Stimulated activated CD4-positive, alpha-beta T cell treated with anti-CD3 and anti-CD28 coated beads, TNF-alpha, amount 100 ng/mL, for 1 hour (primary cell): ENCODE data around the gene ECPAS.
"Not testable (repeated sequence)": the region's sequence is repeated elsewhere in the genome, so short reads cannot be mapped to it uniquely, and the experiment has no call there.

Source experiments
- DNase-seq, 3 donors: peaks; one replicate each; pipeline ENCODE4 v3.0.0-alpha.2; 2020; ENCODE audit warnings: low read depth in 3 of 3, low spot score in 1 of 3

The ECPAS gene

DNA sequence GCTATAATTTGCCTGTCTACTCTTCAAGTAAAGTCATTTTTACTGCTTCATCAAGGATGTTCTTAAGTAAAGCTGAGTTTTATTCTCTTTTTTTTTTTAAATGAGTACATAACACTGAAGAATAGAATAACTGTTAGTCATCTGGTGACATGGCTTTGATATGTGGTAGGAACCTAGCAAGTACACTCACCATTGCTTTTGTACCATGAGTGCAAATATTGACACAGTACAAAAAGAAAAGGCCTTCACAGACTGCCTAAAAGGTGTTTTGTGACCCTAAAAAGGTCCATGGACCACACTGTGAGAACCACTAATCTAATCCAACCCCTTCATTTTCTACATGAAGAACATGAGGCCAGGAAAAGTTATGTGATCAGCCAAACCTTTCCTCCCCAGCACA, 55.0 kb downstream of the ECPAS start:
- DNase-seq, result no peak

DNA sequence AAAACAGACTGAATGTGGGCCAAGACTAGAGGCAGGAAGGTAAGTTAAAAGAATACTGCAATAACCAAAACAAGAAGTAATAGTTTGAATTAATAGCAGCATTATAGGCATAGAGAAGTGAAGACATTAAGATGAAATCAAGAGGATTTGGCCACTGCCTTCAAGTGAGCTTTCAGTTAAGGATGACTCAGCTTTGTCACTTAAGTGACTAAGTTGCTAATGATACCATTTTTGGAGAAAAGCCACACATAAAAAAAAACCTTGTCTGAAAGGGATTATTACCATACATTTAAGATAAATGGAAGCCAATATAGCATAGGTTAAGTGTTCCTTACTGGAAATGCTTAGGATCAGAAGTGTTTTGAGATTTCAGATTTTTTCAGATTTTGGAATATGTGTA, 57.0 kb downstream of the ECPAS start:
- no peak for DNase-seq

GRCh38 chr9:111423389-111423788, 60.8 kb downstream of the ECPAS start:
- DNase-seq, result no peak

GRCh38 chr9:111414406-111414805, 69.8 kb downstream of the ECPAS start:
- no peak for DNase-seq

- no peak for DNase-seq
Measured at GRCh38 chr9:111413996-111414395, 70.2 kb downstream of the ECPAS start.

DNA sequence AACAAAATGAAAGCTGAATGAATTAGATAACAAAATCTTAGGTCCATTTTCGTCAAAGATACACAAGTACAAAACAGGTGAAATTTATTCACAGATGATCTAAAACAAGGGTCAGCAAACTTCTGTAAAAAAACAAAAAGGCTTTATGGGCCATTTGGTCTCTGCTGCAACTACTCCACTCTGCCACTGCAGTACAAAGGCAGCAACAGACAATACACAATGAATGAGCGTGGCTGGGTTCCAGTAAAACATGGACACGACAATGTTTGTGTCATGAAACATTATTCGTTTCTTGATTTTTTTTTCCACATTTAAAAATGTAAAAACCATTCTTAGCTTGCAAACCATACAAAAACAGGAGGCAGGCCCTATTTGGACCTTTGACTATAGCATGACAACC, 71.9 kb downstream of the ECPAS start:
- no peak for DNase-seq

GRCh38 chr9:111411266-111411665, 72.9 kb downstream of the ECPAS start:
- DNase-seq, result no peak

DNA sequence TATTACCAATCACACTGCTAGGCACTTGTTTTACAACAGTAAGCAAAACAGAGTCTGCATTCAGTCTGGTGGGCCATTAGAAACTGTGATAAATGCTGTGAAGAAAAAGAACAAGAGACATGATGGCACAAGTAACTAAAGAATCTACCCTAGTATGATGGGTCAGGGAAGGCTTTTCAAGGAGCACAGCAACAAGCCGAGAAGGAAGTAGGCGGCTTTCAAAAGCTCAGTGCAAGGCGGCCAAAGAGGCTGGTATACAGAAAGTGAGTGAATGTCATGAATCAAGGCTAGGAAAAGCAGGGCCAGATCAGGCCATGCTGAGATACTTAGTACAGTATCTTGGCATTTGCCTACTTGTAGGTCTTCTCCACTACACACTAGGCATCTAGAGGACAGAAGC, 76.4 kb downstream of the ECPAS start:
- no peak for DNase-seq

GRCh38 chr9:111405701-111406100, 78.5 kb downstream of the ECPAS start:
- DNase-seq, result no peak

- DNase-seq, result not testable (repeated sequence)
Measured at GRCh38 chr9:111401486-111401885, 82.7 kb downstream of the ECPAS start.

GRCh38 chr9:111400564-111400898, 83.7 kb downstream of the ECPAS start:
- DNase-seq, result no peak

DNA sequence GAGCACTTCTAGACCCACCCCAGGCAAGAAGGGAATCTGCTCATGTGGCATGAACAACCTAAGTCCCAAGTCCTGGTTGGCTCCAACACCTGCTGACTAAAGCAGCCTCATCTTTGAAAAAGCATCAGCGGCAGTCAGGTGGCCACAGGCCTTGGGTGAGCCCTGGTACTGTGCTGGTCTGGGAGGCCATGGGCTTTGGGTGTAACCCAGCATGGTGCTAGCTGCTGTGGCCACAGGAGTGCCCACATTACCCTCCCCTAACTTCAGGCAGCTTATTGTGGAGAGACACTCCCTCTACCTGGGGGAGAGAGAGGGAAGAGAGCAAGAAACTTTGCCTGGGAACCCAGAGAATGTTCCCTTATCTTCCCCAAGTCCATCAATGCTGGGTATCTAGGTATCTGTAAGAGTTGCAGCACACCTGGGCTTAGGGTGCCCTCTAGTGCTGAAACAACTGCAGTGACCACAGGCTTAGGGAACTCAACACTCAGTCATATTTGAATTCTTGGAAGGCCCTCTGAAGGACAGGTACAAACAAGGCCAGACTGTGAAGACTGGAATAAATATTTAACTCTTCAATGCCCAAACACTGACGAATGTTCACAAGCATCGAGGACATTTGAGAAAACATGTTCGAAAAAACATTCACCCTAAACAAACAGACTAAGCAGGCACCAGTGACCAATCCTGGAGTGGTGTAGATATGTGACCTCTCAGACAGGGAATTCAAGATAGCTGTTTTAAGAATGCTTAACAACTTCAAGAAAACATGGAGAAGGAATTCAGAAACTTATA, 84.2 kb downstream of the ECPAS start:
- no peak for DNase-seq

DNA sequence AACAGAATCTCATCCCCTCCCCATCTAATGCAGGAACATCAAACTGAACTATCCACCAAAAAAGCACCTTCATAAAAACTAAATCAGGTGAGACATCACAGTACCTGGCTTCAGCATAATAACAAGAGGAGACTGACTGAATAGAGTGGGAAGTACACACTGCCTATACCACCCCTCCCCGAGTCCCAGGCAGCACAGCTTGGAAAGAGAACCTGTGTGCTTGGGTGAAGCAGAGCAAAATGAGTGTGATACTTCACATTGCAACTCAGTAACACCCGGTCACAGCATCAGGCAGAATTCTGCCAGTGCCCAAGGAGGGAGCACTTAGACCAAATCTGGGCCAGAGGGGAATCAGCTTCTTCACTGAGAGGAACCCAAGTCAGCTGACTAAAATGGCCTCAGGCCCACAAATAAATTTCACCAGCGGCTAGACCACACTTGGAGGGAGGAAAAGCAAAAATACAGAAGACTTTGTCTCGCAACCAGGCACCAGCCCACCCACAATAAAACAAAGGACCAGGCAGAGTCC, 84.9 kb downstream of the ECPAS start:
- DNase-seq, result no peak

DNA sequence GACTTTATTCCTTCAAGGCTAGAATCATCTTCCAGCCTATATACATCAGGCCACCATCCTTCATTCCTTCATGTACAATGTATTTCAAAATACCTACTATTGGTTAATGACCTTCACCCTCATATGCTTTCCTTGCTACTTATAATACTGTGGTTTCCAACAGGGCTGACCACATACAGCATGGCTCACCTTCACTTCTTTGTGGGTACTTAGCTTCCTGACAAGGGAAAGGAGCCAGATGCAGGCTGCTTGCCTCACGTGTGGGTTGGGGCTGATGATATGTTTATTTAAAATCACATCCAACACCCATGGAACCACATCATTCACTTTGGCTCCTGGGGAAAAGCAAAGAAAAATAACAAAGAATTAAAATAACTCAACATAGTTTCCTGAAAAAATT, 90.2 kb downstream of the ECPAS start:
- DNase-seq, result no peak

DNA sequence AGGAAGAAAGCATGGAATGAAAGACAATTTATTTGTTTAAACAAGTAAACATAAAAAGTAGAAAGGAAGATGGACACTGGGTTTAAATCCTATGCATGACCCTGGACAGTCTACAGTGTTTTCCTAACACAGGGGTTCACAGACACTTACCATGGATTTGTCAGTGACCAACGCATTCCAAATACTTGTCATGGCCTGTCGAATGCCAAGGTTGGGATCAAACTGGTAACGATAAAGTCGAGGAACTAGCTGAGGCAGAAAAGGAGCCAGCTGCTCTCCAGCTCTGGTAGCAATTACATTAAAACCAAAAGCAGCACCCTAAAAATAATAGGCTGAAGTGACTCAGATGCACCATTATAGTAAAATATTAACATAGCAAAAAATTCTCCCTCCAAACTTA, 94.8 kb downstream of the ECPAS start:
- DNase-seq, result no peak

GRCh38 chr9:111386386-111386785, 97.8 kb downstream of the ECPAS start:
- no peak for DNase-seq

- no peak for DNase-seq
Measured at GRCh38 chr9:111381006-111381405, 103.2 kb downstream of the ECPAS start.

GRCh38 chr9:111375817-111376564, 108.2 kb downstream of the ECPAS start:
- no peak for DNase-seq

DNA sequence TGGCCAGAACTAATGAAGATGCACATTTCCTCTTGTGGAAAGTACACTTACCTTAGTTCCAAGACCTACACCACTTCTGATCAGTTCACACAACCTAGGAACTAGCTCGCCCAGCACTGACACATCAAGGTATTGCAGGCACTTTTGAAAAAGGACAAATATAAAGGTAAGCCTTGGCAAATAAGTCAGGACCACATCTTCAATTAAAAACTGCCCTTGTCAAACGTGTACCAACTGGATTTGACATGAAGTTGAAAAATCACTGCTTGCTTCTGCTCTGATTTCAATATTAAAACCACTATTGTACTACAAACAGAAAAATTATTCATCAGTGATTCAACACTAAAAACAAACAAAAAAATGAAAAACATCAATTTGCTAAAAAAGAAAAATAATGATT, 109.1 kb downstream of the ECPAS start:
- DNase-seq, result no peak

DNA sequence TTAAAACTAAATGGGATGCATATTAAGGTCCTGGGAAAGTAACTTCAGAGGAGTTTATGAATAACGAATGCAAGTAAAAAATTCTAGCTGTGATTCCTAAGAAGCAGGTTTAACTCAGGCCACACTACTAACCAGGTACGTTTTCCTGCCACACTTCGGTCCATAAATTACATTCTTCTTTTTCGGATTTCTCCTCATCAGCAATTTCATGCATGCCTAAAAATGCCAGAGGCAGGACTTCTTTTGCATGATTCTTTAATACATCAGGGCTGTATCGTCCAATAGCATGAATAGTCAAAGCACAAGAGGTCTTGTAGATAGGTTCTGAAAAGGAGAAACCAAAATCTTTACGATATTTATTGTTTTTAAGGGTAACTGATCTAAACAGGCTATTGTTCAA, 111.9 kb downstream of the ECPAS start:
- no peak for DNase-seq

DNA sequence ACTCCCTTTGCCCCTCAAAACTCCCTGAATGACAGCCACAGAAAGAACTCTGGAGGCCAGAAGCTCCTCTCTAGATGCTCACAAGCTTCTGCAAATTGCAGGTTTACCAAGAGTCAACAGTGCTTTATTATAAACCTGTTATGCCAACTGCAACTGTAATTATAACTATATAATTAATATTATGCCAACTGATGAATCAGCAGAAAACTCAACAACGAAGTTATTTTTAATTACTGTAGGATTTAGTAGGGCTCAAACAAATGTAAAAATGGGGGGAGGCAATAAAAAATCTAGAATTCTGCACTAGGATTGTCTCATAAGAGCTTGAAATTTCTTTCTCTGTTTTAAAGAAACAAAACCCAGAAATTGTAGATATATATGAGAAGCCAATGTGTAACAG, 117.2 kb downstream of the ECPAS start:
- no peak for DNase-seq

DNA sequence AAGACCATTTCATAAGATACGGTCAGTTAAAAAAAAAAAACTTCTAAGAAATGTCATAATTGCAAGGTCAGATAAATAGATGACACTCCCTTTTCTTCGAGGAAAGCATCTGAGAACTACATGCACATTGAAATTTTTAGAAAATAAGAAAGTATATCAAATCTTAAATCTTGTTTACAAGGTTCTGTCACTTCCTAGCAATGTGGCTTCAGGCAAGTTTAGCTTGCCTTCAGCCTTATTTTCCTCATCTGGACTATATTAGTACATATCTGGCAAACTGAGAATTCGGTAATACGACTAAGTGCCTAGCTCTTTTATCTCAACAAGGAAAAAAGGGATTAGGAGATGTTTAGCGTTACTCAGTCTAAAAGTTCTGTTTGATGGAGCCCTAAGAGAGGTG, 121.7 kb downstream of the ECPAS start:
- DNase-seq, result no peak

GRCh38 chr9:111360881-111361280, 123.3 kb downstream of the ECPAS start:
- DNase-seq, result no peak
